ENCODE measurements around the gene PLB1. TPM values are rescaled to one million over a fixed set of nuclear protein-coding genes. Genes with fewer than 3 reads are reported as not detected.

The PLB1 gene
- total and polyA plus RNA-seq, 5 donors, result 0.86 to 2.7 (median 2.2) TPM

GRCh38 chr2:28688818-28689217, 193.0 kb downstream of the PLB1 start:
- Histone ChIP-seq H3K4me3 (ENCODE audit: low read length) (no peak overlapping the region), H3K4me1 (ENCODE audit: control insufficient read depth, insufficient read depth, low read length) (peaks cover 10% of the 10 kb centered on the region), H3K27me3 (ENCODE audit: control insufficient read depth, insufficient read depth) (no peaks in the 10 kb centered on the region), H3K9me3 (ENCODE audit: control insufficient read depth, low read length) (no peaks in the 10 kb centered on the region), H3K27ac (ENCODE audit: low read length) (no peak overlapping the region)
- no peak for ATAC-seq
- DNase-seq, result no peak
- intact Hi-C loops (cut with DNase I), result no loop called here
- WGBS, result 87% methylated on average over 2 of the region's 2 CpGs

- Histone ChIP-seq H3K27ac (ENCODE audit: low read length) (no peak overlapping the region), H3K4me3 (ENCODE audit: low read length) (no peak overlapping the region), H3K9me3 (ENCODE audit: control insufficient read depth, low read length) (no peaks in the 10 kb centered on the region), H3K4me1 (ENCODE audit: control insufficient read depth, insufficient read depth, low read length) (peaks cover 8% of the 10 kb centered on the region), H3K27me3 (ENCODE audit: control insufficient read depth, insufficient read depth) (no peaks in the 10 kb centered on the region)
- 89% methylated on average over 2 of the region's 2 CpGs for WGBS
- ATAC-seq, result no peak
- DNase-seq, result no peak
- intact Hi-C loops (cut with DNase I), result no loop called here
Observed at GRCh38 chr2:28689771-28690170, 193.9 kb downstream of the PLB1 start.

GRCh38 chr2:28692411-28692810, 196.6 kb downstream of the PLB1 start:
- ATAC-seq (no peak), DNase-seq (no peak)
- WGBS, result 82% methylated on average over 3 of the region's 3 CpGs
- Histone ChIP-seq H3K4me1 (ENCODE audit: control insufficient read depth, insufficient read depth, low read length) (peaks cover 8% of the 10 kb centered on the region), H3K27me3 (ENCODE audit: control insufficient read depth, insufficient read depth) (no peaks in the 10 kb centered on the region), H3K9me3 (ENCODE audit: control insufficient read depth, low read length) (no peaks in the 10 kb centered on the region), H3K27ac (ENCODE audit: low read length) (no peak overlapping the region), H3K4me3 (ENCODE audit: low read length) (no peak overlapping the region)
- intact Hi-C loops (cut with DNase I), result no loop called here

GRCh38 chr2:28693223-28693622, 197.4 kb downstream of the PLB1 start:
- WGBS, result 67% methylated on average over 3 of the region's 3 CpGs
- no peak overlapping the region for H3K27ac ChIP-seq (ENCODE audit: low read length)
- no peaks in the 10 kb centered on the region for H3K9me3 ChIP-seq (ENCODE audit: control insufficient read depth, low read length)
- ATAC-seq, result no peak
- no peaks in the 10 kb centered on the region for H3K27me3 ChIP-seq (ENCODE audit: control insufficient read depth, insufficient read depth)
- DNase-seq, result no peak
- intact Hi-C loops (cut with DNase I), result no loop called here
- H3K4me3 ChIP-seq (ENCODE audit: low read length), result no peak overlapping the region
- peaks cover 8% of the 10 kb centered on the region for H3K4me1 ChIP-seq (ENCODE audit: control insufficient read depth, insufficient read depth, low read length)

Other genes starting within 250 kb of the PLB1 start
- 100 to 1,000 TPM in 1 of 4 donors, 10 to 100 TPM in 3; 38.9 to 128 (median 56.6) TPM for gene FOSL2, start 103.2 kb upstream of the PLB1 start, total RNA-seq
- gene FOSL2, start 103.2 kb upstream of the PLB1 start, polyA plus RNA-seq, result 46.4 TPM